Dendritic cell treated with granulocyte-macrophage colony-stimulating factor and Interleukin-4, amounts not matched to agents 40 ng/mL and 50 ng/mL, for 4 days (primary cell): ENCODE measurements around the gene S1PR2.
"Not testable (repeated sequence)": the region's sequence is repeated elsewhere in the genome, so short reads cannot be mapped to it uniquely, and the experiment has no call there.

Source experiments
- H3K27ac Mint-ChIP-seq: one replicate; pipeline ENCODE4 v1.8.0; 2022; ENCODE audit warnings: mild to moderate bottlenecking, mixed read lengths
- H3K27me3 Mint-ChIP-seq: one replicate; pipeline ENCODE4 v1.8.0; 2022; ENCODE audit warnings: mild to moderate bottlenecking, mixed read lengths
- H3K36me3 Mint-ChIP-seq: one replicate; pipeline ENCODE4 v1.8.0; 2022; ENCODE audit warnings: low read depth, mixed read lengths
- H3K4me1 Mint-ChIP-seq: one replicate; pipeline ENCODE4 v1.8.0; 2022; ENCODE audit warnings: low read depth, mixed read lengths
- H3K4me3 Mint-ChIP-seq: one replicate; pipeline ENCODE4 v1.8.0; 2022; ENCODE audit warnings: mild to moderate bottlenecking, moderate library complexity, mixed read lengths
- H3K9me3 Mint-ChIP-seq: one replicate; pipeline ENCODE4 v1.8.0; 2022; ENCODE audit warnings: mixed read lengths
- intact Hi-C: fragments of 100-400 bp; cut with micrococcal nuclease; formaldehyde crosslinking; loops from one replicate; pipeline ENCODE4 v1.15.0; 2022

S1PR2 gene

DNA sequence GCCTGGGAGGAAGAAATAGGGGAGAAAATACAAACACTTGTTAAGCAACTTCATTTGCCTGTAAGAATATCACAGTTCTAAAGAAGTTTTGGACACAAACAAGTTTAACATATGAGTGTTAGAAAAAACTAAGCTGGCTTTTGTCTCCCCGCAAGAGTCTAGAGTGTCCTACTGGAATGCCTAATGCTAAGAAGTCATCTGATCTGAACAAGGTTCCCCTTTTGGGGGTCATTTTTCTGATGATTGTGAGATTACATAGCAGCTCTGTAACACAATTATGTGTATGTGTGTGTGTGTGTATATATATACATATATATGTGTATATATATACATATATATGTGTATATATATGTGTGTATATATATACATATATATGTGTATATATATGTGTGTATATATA lies 49.1 kb downstream of the S1PR2 start:
- H3K27me3 Mint-ChIP-seq, result no peaks in the 10 kb centered on the region
- peaks cover 90% of the 10 kb centered on the region for H3K36me3 Mint-ChIP-seq
- no peaks in the 10 kb centered on the region for H3K9me3 Mint-ChIP-seq
- intact Hi-C loops, result no loop called here
- peak overlapping the region; percentile 27 for H3K27ac Mint-ChIP-seq
- H3K4me1 Mint-ChIP-seq, result peaks cover 18% of the 10 kb centered on the region
- no peak overlapping the region for H3K4me3 Mint-ChIP-seq

- Mint-ChIP-seq H3K9me3 (no peaks in the 10 kb centered on the region), H3K4me1 (peaks cover 12% of the 10 kb centered on the region), H3K36me3 (peaks cover 90% of the 10 kb centered on the region), H3K4me3 (no peak overlapping the region), H3K27me3 (no peaks in the 10 kb centered on the region), H3K27ac (no peak overlapping the region)
- intact Hi-C loops, result no loop called here
Measured at GRCh38 chr19:10180459-10180858, 50.7 kb downstream of the S1PR2 start.

DNA sequence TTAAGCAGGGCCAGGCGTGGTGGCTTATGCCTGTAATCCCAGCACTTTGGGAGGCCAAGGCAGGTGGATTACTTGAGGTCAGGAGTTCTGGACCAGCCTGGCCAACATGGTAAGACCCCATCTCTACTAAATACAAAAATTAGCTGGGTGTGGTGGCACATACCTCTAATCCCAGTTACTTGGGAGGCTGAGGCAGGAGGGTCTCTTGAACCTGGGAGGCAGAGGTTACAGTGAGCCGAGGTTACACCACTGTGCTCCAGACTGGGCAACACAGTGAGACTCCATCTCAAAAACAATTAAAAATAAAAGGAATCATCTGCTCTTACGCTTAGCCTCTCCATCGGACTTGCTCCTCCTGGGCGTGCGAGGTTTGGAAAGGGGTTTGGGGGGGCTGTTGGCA lies 51.1 kb downstream of the S1PR2 start:
- peaks cover 12% of the 10 kb centered on the region for H3K4me1 Mint-ChIP-seq
- intact Hi-C loops, H3K9me3 Mint-ChIP-seq, H3K27ac Mint-ChIP-seq, H3K27me3 Mint-ChIP-seq, H3K4me3 Mint-ChIP-seq: not testable (repeated sequence)
- peaks cover 90% of the 10 kb centered on the region for H3K36me3 Mint-ChIP-seq

GRCh38 chr19:10173527-10173926 lies 57.6 kb downstream of the S1PR2 start:
- Mint-ChIP-seq H3K4me3 (no peak overlapping the region), H3K27me3 (no peaks in the 10 kb centered on the region), H3K4me1 (peaks cover 10% of the 10 kb centered on the region), H3K36me3 (peaks cover 100% of the 10 kb centered on the region), H3K27ac (peak overlapping the region; percentile 60), H3K9me3 (no peaks in the 10 kb centered on the region)
- intact Hi-C loops, result no loop called here
